Right lobe of liver (tissue), 6 donors: ENCODE results near the gene TMEM129. TPM values are rescaled to one million over a fixed set of nuclear protein-coding genes. Genes with fewer than 3 reads are reported as not detected.
A peak's percentile ranks its signal among the peaks of the same experiment; 100 is the strongest.

ENCODE experiments used
- ATAC-seq, 4 donors: fragments of 200-7000 bp; cut with Tn5 transposase; one replicate each; pipeline ENCODE4 v1.9.1; 2020; ENCODE audit warnings: mild to moderate bottlenecking in 4 of 4, moderate library complexity in 4 of 4
- DNase-seq, 3 donors: peaks; one replicate each; pipeline ENCODE4 v3.0.0-alpha.2; 2020
- H3K27ac ChIP-seq, 3 donors: fragments of 200-600 bp; one replicate each; pipeline ENCODE4 v1.8.0; 2022
- H3K27me3 ChIP-seq, 2 donors: fragments of 200-600 bp; one replicate each; pipeline ENCODE4 v1.8.0; 2022
- H3K36me3 ChIP-seq, 4 donors: fragments of 200-600 bp; sonication (generic) in 1 of 4; one replicate each; pipeline versions ENCODE4 v1.5.1 to v1.8.0; 2017 to 2022; ENCODE audit warnings: control low read depth in 1 of 4
- H3K4me1 ChIP-seq, 4 donors: fragments of 200-600 bp; sonication (generic) in 1 of 4; one replicate each; pipeline versions ENCODE4 v1.5.1 to v1.8.0; 2017 to 2022; ENCODE audit warnings: control low read depth in 1 of 4
- H3K4me3 ChIP-seq, 3 donors: fragments of 200-600 bp; one replicate each; pipeline ENCODE4 v1.8.0; 2022
- H3K9me3 ChIP-seq, 4 donors: fragments of 200-600 bp; sonication (generic) in 1 of 4; one replicate each; pipeline versions ENCODE4 v1.5.1 to v1.8.0; 2017 to 2022; ENCODE audit warnings: control low read depth in 1 of 4
- POLR2A ChIP-seq: fragments of 450-650 bp; IDR thresholded peaks from one replicate; pipeline ENCODE4 v1.6.1; 2017; ENCODE audit warnings: antibody characterized with exemption, mild to moderate bottlenecking
- WGBS: methylation state at CpG from one replicate; pipeline ENCODE4 v1.1.6; 2018; ENCODE audit warnings: low coverage, low lambda C conversion rate; ENCODE audit not compliant: insufficient coverage; ENCODE audit errors: missing lambda C conversion rate; 5-methylcytosine and 5-hydroxymethylcytosine counted together
- intact Hi-C, 2 donors: fragments of 100-400 bp; cut with DNase I; formaldehyde crosslinking; loops; one replicate each; pipeline versions ENCODE4 v1.11.2 to v1.14.1; 2022
- total RNA-seq, 6 experiments: library from RNA; depleted of rRNA in 2 of 6; stranded (reverse); fragments of >200 nt in 2 of 6; fragmentation: NEBNext Ultra II Directional in 3 of 6; extraction: Animal tissue kit (Norgen Biotek cat#: 25700) in 3 of 6; gene quantifications; one replicate each; pipeline versions ENCODE4 v1.1.0 to v1.2.4, GENCODE V29; 2016 to 2023
- TF ChIP-seq, protein P1 (sequence below), 4 donors: fragments of 200-600 bp in 3 of 4; fragments of 450-650 bp in 1 of 4; IDR thresholded peaks; one replicate each; pipeline versions ENCODE4 v1.5.1 to v1.8.0; 2016 to 2022; ENCODE audit warnings: antibody characterized with exemption in 4 of 4, mild to moderate bottlenecking in 2 of 4
- donor health status: DM: no; HTN: yes; CAD: no.
- donor health status: DM: no; HTN: no; CAD: no.
- donor health status: DM: no; HTN: no; CAD: no.
- donor health status: DM: no; HTN: yes; CAD: no.
- donor health status: DM: no; HTN: yes; CAD: no.

The TMEM129 gene
- total RNA-seq, 6 experiments from 2014 or later, result 13.8 to 51.0 (median 25.4) TPM

DNA sequence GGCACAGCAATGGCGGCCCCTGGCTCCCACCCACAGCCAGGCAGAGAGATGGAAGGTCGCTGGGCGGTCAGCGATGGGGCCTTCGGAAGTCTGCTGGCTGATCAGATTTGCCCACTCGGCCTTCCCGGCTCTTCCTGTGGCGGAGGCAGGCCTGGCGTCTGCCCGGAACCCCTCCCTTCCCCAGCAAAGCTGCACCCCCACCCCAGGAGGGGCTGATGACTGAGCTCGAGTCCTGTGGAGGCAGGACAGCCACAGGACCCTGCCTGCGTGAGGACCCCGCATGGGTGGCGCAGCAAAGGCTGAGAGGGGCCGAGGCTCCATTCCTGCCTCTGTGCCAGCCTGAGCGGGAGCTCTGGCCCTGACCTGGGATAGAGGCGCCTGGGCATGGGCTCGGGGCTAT, 35.0 kb upstream of the TMEM129 start:
- Histone ChIP-seq H3K27ac (no peak overlapping the region), H3K9me3 (no peaks in the 10 kb centered on the region), H3K4me3 (no peak overlapping the region), H3K27me3 (no peaks in the 10 kb centered on the region), H3K4me1 (no peaks in the 10 kb centered on the region), H3K36me3 (no peaks in the 10 kb centered on the region)
- 80% methylated on average over 1 of the region's 18 CpGs for WGBS
- DNase-seq (no peak), ATAC-seq (peak; percentile 6 to 31 (median 22))
- TF ChIP-seq POLR2A, result no peak
- TF ChIP-seq, protein P1, sequence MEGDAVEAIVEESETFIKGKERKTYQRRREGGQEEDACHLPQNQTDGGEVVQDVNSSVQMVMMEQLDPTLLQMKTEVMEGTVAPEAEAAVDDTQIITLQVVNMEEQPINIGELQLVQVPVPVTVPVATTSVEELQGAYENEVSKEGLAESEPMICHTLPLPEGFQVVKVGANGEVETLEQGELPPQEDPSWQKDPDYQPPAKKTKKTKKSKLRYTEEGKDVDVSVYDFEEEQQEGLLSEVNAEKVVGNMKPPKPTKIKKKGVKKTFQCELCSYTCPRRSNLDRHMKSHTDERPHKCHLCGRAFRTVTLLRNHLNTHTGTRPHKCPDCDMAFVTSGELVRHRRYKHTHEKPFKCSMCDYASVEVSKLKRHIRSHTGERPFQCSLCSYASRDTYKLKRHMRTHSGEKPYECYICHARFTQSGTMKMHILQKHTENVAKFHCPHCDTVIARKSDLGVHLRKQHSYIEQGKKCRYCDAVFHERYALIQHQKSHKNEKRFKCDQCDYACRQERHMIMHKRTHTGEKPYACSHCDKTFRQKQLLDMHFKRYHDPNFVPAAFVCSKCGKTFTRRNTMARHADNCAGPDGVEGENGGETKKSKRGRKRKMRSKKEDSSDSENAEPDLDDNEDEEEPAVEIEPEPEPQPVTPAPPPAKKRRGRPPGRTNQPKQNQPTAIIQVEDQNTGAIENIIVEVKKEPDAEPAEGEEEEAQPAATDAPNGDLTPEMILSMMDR (IDR thresholded peaks at IDR 0.05), result no peak
- intact Hi-C loops, result loop anchor here in 1 of 2 donors (10.0 kb wide), 1 partner anchor 139 kb away; no protein-coding TSS in a partner anchor

DNA sequence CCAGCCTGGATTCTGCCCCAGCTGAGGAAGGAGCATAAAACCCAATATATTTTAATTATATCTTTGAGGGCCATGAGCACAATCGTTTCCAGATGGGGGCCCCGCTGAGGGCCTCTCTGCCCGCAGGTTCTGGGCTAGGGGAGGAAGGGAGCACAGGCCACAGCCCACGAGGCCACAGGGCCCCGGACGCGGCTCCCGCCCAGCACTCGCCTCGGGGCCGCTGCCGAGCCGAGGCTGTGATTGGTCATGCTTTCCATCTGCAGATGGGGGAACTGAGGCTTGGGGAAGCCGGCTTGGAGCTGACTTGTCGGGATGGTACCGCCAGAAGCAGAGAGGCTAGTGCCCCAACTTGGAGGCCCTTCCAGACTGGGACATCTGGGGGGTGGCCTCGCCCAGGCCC, 34.2 kb upstream of the TMEM129 start:
- Histone ChIP-seq H3K4me1 (no peaks in the 10 kb centered on the region), H3K36me3 (no peaks in the 10 kb centered on the region), H3K27ac (no peak overlapping the region), H3K4me3 (no peak overlapping the region), H3K9me3 (no peaks in the 10 kb centered on the region), H3K27me3 (no peaks in the 10 kb centered on the region)
- intact Hi-C loops, result loop anchor here in 1 of 2 donors (10.0 kb wide), 1 partner anchor 140 kb away; no protein-coding TSS in a partner anchor
- TF ChIP-seq POLR2A, result no peak
- TF ChIP-seq, protein P1 (IDR thresholded peaks at IDR 0.05), result no peak
- ATAC-seq, result no peak
- DNase-seq, result no peak
- WGBS, result no CpG with 5 or more reads among the region's 17 CpGs

DNA sequence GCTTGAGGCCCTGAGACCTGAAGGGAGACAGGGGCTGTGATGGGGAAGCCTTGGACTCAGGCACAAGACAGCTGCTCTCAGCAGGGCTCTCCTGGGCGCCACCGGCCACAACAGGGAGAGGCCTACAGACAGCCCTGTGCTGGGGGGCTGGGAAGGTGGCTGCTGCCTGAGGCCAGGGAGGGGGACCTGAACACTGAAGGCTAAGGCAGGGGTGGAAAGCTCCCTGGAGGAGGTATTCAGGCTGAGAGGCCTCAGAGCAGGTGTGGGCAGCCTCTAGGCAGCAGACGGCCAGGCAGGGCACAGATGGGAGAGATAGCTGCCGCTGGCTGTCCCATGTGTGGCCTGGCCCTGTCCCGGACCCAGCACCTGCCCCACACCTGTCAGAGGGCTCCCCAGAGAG, 33.2 kb upstream of the TMEM129 start:
- ATAC-seq (no peak), DNase-seq (no peak)
- Histone ChIP-seq H3K27me3 (no peaks in the 10 kb centered on the region), H3K36me3 (no peaks in the 10 kb centered on the region), H3K4me3 (no peak overlapping the region), H3K9me3 (no peaks in the 10 kb centered on the region), H3K4me1 (no peaks in the 10 kb centered on the region), H3K27ac (no peak overlapping the region)
- intact Hi-C loops, result loop anchor here in 1 of 2 donors (5.0 to 10.0 kb wide), 2 partner anchors 53 to 140 kb away; no protein-coding TSS in a partner anchor
- TF ChIP-seq POLR2A, result no peak
- TF ChIP-seq, protein P1 (IDR thresholded peaks at IDR 0.05), result no peak
- no CpG with 5 or more reads among the region's 5 CpGs for WGBS

DNA sequence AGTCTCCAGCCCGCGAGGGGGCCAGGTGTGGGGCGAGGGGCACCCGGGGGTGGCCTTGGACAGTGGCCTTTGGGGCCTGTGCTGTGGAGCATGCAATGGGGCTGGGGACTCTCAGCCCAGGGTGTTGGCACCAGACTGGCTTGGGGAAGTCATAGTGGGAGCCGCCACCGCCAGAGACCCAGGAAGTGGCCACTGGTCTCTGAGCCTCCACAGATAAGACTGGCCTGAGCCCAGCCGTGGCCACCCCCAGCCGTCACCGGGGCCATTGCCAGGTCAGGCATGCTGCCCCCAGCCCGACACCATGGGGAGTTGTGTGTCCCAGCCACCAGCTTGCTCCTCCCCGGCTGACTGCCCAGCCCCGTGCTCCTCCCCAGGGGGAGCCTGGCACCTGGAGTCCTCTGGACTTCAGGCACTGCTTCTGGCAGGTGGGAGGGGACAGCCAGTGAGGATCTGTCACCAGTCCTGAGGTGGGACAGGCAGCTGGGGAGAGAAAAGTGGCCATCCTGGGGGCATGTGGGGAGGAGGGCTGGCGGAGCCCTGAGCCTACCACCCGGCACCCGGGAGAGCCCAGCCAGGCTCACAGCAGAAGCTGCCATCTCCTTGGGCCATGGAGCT, 32.7 kb upstream of the TMEM129 start:
- Histone ChIP-seq H3K9me3 (no peaks in the 10 kb centered on the region), H3K36me3 (no peaks in the 10 kb centered on the region), H3K27me3 (no peaks in the 10 kb centered on the region), H3K27ac (no peak overlapping the region), H3K4me1 (no peaks in the 10 kb centered on the region), H3K4me3 (no peak overlapping the region)
- DNase-seq (no peak), ATAC-seq (peak in 1 of 4 donors; percentile 3)
- no peak for TF ChIP-seq POLR2A
- TF ChIP-seq, protein P1 (IDR thresholded peaks at IDR 0.05), result no peak
- 79% methylated on average over 4 of the region's 15 CpGs for WGBS
- intact Hi-C loops, result loop anchor here in 1 of 2 donors (5.0 to 10.0 kb wide), 2 partner anchors 53 to 141 kb away; no protein-coding TSS in a partner anchor
